ENCODE measurements around the gene MYBBP1A. TPM values are rescaled to one million over a fixed set of nuclear protein-coding genes. Genes with fewer than 3 reads are reported as not detected.

The MYBBP1A gene
- total and polyA plus RNA-seq, 8 donors = 21.8 to 93.1 (median 35.5) TPM

- FAIRE-seq (no peak), ATAC-seq (no peak), DNase-seq (peak in 3 of 6 donors; percentile 23 to 56 (median 54))
- no peak for TF ChIP-seq CTCF (IDR thresholded peaks at IDR 0.05)
- H3K36me3 ChIP-seq = peaks cover 7 to 81% (median 70%) of the 10 kb centered on the region in 3 donors
- H3K27ac ChIP-seq = no peak overlapping the region
- H3K4me3 ChIP-seq = no peak overlapping the region
- no peaks in the 10 kb centered on the region for H3K9me3 ChIP-seq
- intact Hi-C loops (cut with DNase I) = loop anchor here in 1 of 3 donors (10.0 kb wide), 1 partner anchor 124 kb away; no protein-coding TSS in a partner anchor
- 77 to 83% methylated on average over 24 of the region's 24 CpGs for WGBS, 2 donors
- H3K27me3 ChIP-seq = no peaks in the 10 kb centered on the region
- H3K4me1 ChIP-seq = peaks cover 0 to 1% (median 0%) of the 10 kb centered on the region in 3 donors
These were observed 6.3 kb downstream of the MYBBP1A start for GRCh38 chr17:4548721-4549531.

GRCh38 chr17:4548061-4548461, 7.1 kb downstream of the MYBBP1A start:
- no peaks in the 10 kb centered on the region for H3K4me1 ChIP-seq
- H3K36me3 ChIP-seq = peaks cover 7 to 80% (median 66%) of the 10 kb centered on the region in 3 donors
- no peak overlapping the region for H3K27ac ChIP-seq
- 93 to 95% methylated on average over 18 of the region's 18 CpGs for WGBS, 2 donors
- DNase-seq (peak in 2 of 6 donors; percentile 18 to 76), ATAC-seq (no peak), FAIRE-seq (no peak)
- H3K4me3 ChIP-seq = no peak overlapping the region
- no peaks in the 10 kb centered on the region for H3K9me3 ChIP-seq
- no peaks in the 10 kb centered on the region for H3K27me3 ChIP-seq
- no peak for TF ChIP-seq CTCF (IDR thresholded peaks at IDR 0.05)
- intact Hi-C loops (cut with DNase I) = loop anchor here in 1 of 3 donors (10.0 kb wide), 1 partner anchor 123 kb away; no protein-coding TSS in a partner anchor

GRCh38 chr17:4547118-4547906, 7.9 kb downstream of the MYBBP1A start:
- intact Hi-C loops (cut with DNase I) = loop anchor here in 1 of 3 donors (10.0 kb wide), 1 partner anchor 123 kb away; no protein-coding TSS in a partner anchor
- peaks cover 7 to 82% (median 63%) of the 10 kb centered on the region in 3 donors for H3K36me3 ChIP-seq
- no peak for FAIRE-seq

GRCh38 chr17:4545217-4545951, 9.8 kb downstream of the MYBBP1A start:
- FAIRE-seq = no peak
- 90 to 91% methylated on average over 30 to 32 of the region's 32 CpGs for whole genome bisulfite sequencing, 2 donors

More at GRCh38 chr17:4547118-4547906, 7.9 kb downstream of the MYBBP1A start:
- Histone ChIP-seq H3K27ac (no peak overlapping the region), H3K4me1 (no peaks in the 10 kb centered on the region), H3K27me3 (no peaks in the 10 kb centered on the region), H3K4me3 (no peak overlapping the region), H3K9me3 (no peaks in the 10 kb centered on the region)
- 87 to 90% methylated on average over 17 of the region's 17 CpGs for WGBS, 2 donors
- no peak for ATAC-seq
- DNase-seq = no peak
- no peak for TF ChIP-seq CTCF (IDR thresholded peaks at IDR 0.05)

More at GRCh38 chr17:4545217-4545951, 9.8 kb downstream of the MYBBP1A start:
- no peaks in the 10 kb centered on the region for H3K9me3 ChIP-seq
- no peaks in the 10 kb centered on the region for H3K4me1 ChIP-seq
- ATAC-seq = no peak
- TF ChIP-seq CTCF (IDR thresholded peaks at IDR 0.05) = no peak
- intact Hi-C loops (cut with DNase I) = loop anchor here in 1 of 3 donors (10.0 kb wide), 1 partner anchor 121 kb away; no protein-coding TSS in a partner anchor
- H3K27ac ChIP-seq = no peak overlapping the region
- no peaks in the 10 kb centered on the region for H3K27me3 ChIP-seq
- H3K4me3 ChIP-seq = no peak overlapping the region
- peak in 2 of 6 donors; percentile 15 to 72 for DNase-seq
- peaks cover 5 to 75% (median 57%) of the 10 kb centered on the region in 3 donors for H3K36me3 ChIP-seq

Data from pancreas (tissue), 10 donors.